Gastroesophageal sphincter (tissue), 3 donors: ENCODE data around the gene HSPA12B.

ENCODE experiments used
- CTCF ChIP-seq, 4 experiments: fragments of 200-600 bp in 2 of 4; fragments of 450-650 bp in 2 of 4; sonication (generic) in 1 of 4; IDR thresholded peaks; one replicate each; pipeline ENCODE4 v1.5.1; 2017 to 2019; ENCODE audit warnings: antibody characterized with exemption in 4 of 4, mild to moderate bottlenecking in 2 of 4, moderate library complexity in 2 of 4
- POLR2A ChIP-seq, 2 donors: fragments of 450-650 bp; IDR thresholded peaks; one replicate each; pipeline ENCODE4 v1.6.1; 2017; ENCODE audit warnings: antibody characterized with exemption in 2 of 2, mild to moderate bottlenecking in 2 of 2, moderate library complexity in 1 of 2

- no peak for TF ChIP-seq CTCF (IDR thresholded peaks at IDR 0.05)
- TF ChIP-seq POLR2A (IDR thresholded peaks at IDR 0.05): no peak
These were observed 4.1 kb upstream of the HSPA12B start for GRCh38 chr20:3728354-3728753.
